Keratinocyte (primary cell): ENCODE data around the gene TMEM138.

Source experiments
- CTCF ChIP-seq, 3 experiments: IDR thresholded peaks in 1 of 3; conservative IDR thresholded peaks in 1 of 3; optimal IDR thresholded peaks in 1 of 3; 2 replicates in 2 of 3; 3 replicates in 1 of 3; pipeline versions ENCODE3 to v1.5.1; 2011; ENCODE audit warnings: low read length in 3 of 3, mild to moderate bottlenecking in 3 of 3, moderate library complexity in 2 of 3, control low read depth in 1 of 3, inconsistent platforms in 1 of 3; ENCODE audit not compliant: insufficient read depth in 2 of 3; ENCODE audit errors: extremely low read depth in 1 of 3
- EZH2 ChIP-seq: IDR thresholded peaks from one replicate; pipeline ENCODE4 v1.6.1; 2012; ENCODE audit warnings: inconsistent platforms, mild to moderate bottlenecking, low read length, moderate library complexity

- TF ChIP-seq CTCF (optimal IDR thresholded peaks at IDR 0.05 in 1 of 3, IDR thresholded peaks at IDR 0.05 in 1 of 3, conservative IDR thresholded peaks at IDR 0.05 in 1 of 3; ENCODE audit: extremely low read depth in 1 of 3, insufficient read depth in 2 of 3, low read length in 3 of 3): no peak
- no peak for TF ChIP-seq EZH2
Measured at GRCh38 chr11:61347916-61348461, 14.2 kb upstream of the TMEM138 start.
